ENCODE data around the gene PRSS48. TPM values are rescaled to one million over a fixed set of nuclear protein-coding genes. Genes with fewer than 3 reads are reported as not detected.

The PRSS48 gene
- total RNA-seq, 4 donors from 2014 or later = not detected

- ATAC-seq (ENCODE audit: low FRiP score) = no peak
- no peak for DNase-seq (ENCODE audit: low spot score)
- no peak for TF ChIP-seq CTCF (IDR thresholded peaks at IDR 0.05)
These were observed 40.9 kb upstream of the PRSS48 start for GRCh38 chr4:151236036-151236435.

- DNase-seq (ENCODE audit: low spot score) = no peak
- ATAC-seq (ENCODE audit: low FRiP score) = no peak
- TF ChIP-seq CTCF (IDR thresholded peaks at IDR 0.05) = no peak
These were observed 38.5 kb upstream of the PRSS48 start for GRCh38 chr4:151238477-151238876.

DNA sequence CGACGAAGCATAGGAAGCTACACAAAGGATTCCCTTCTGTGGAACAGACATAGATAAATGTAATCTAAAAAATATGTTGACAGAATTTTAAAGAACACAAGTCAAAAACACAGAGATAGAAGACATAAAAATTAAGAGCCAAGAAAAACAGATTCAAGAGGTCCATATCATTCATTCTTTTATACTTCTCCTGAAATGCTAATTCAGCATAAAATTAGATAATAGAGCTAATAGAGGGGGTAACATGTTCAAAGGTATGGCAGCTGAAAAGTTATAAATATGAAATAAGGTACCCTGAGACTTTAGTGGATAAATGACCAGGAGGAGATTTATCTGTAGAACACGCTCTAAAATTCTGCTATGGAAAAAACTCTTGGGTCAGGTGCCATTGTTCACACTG, 37.4 kb upstream of the PRSS48 start:
- DNase-seq (ENCODE audit: low spot score) (no peak), ATAC-seq (ENCODE audit: low FRiP score) (no peak)
- TF ChIP-seq CTCF (IDR thresholded peaks at IDR 0.05) = no peak

- ATAC-seq (ENCODE audit: low FRiP score) = no peak
- no peak for TF ChIP-seq CTCF (IDR thresholded peaks at IDR 0.05)
- DNase-seq (ENCODE audit: low spot score) = no peak
These were observed 34.7 kb upstream of the PRSS48 start for GRCh38 chr4:151242305-151242704.

DNA sequence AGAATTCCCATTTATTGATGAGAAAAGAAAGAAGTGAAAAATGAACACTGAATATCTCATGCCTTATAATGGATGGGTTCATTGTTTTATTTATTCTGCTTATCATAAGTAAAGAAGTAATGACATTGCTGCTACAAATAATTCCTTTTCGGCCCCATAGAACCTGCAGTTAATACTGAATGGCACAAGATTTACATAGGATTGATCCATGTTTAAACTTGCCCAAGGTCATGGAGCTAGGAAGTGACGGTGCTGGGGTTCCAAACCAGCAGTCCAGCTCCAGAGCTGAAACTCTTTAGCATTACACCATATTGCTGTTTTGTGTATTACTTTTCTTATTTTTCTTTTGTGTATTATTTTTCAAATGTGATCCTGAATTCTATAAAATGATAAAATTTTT, 30.2 kb upstream of the PRSS48 start:
- ATAC-seq (ENCODE audit: low FRiP score) (no peak), DNase-seq (ENCODE audit: low spot score) (no peak)

DNA sequence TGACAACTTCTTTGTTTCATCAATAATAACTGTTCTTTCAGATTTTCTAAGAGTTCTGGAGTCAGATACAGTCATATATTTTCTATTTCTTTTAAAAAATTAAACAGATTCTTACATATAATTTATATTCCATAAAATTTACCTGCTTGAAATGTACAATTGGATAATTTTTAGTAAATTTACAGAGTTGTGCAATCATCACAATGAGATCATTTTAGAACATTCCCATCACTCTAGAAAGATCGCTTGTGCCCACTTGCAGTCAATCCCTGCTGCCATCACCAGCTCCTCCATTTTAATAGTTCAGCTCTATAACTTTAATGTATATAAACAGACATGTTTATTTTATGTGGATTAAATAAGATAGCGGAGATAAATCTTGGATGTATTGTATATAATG, 29.6 kb upstream of the PRSS48 start:
- DNase-seq (ENCODE audit: low spot score) = no peak
- no peak for TF ChIP-seq CTCF (IDR thresholded peaks at IDR 0.05)
- no peak for ATAC-seq (ENCODE audit: low FRiP score)

More for the DNA sequence above, 30.2 kb upstream of the PRSS48 start:
- TF ChIP-seq CTCF (IDR thresholded peaks at IDR 0.05) = no peak

DNA sequence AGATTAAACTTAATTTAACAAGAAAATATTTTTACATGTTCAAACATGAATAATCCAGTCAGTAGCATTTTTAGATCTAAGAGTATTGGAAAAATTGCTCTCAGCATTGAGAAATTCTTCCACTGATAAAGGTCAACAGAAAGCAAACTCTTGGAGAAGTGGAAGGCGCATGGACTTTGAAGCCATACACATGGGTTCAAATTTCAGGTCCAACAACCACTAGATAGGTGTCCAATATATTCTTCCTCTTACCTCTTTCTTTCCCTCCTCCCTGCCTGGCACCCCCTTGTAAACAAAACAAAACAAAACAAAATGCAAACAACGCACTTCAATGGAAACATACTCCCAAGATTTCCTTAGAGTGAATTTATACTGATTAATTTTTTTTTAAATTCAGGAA, 28.4 kb upstream of the PRSS48 start:
- DNase-seq (ENCODE audit: low spot score) = no peak
- ATAC-seq (ENCODE audit: low FRiP score) = no peak
- TF ChIP-seq CTCF (IDR thresholded peaks at IDR 0.05) = no peak

Data from omental fat pad (tissue), 4 donors.